HEK293T (cell line): ENCODE data around the gene CACNA1S.

ENCODE experiments used
- CTCF ChIA-PET: fragments of 350-600 bp; formaldehyde crosslinking; extraction: SDS; loops from one replicate; lab custom pipeline; 2021; ENCODE audit warnings: antibody characterized with exemption, inconsistent platforms; lab: Yijun Ruan, JAX
- POLR2A ChIA-PET: fragments of 350-600 bp; formaldehyde crosslinking; extraction: SDS; loops from one replicate; lab custom pipeline; 2020; ENCODE audit warnings: antibody characterized with exemption, inconsistent platforms; lab: Yijun Ruan, JAX
- DNase-seq: peaks from one replicate; pipeline ENCODE4 v3.0.0; 2012; ENCODE audit warnings: mixed read lengths; ENCODE audit errors: extremely low spot score
- ARNT ChIP-seq: fragments of 450-650 bp; IDR thresholded peaks from 2 replicates; pipeline ENCODE4 v1.6.1; 2017; ENCODE audit warnings: mild to moderate bottlenecking
- BHLHE40 ChIP-seq: fragments of 450-650 bp; IDR thresholded peaks from 2 replicates; pipeline ENCODE4 v1.6.1; 2016; ENCODE audit warnings: mild to moderate bottlenecking, moderate library complexity, borderline replicate concordance
- CTBP1 ChIP-seq: fragments of 450-650 bp; IDR thresholded peaks from 2 replicates; pipeline ENCODE4 v1.6.1; 2016; ENCODE audit warnings: borderline replicate concordance
- ELF4 ChIP-seq: fragments of 450-650 bp; IDR thresholded peaks from 2 replicates; pipeline ENCODE4 v1.6.1; 2017; ENCODE audit warnings: antibody characterized with exemption
- FOXA1 ChIP-seq: fragments of 450-650 bp; IDR thresholded peaks from 2 replicates; pipeline ENCODE4 v1.6.1; 2016; ENCODE audit warnings: mild to moderate bottlenecking
- FOXK2 ChIP-seq: fragments of 450-650 bp; IDR thresholded peaks from 2 replicates; pipeline ENCODE4 v1.6.1; 2016; ENCODE audit warnings: mild to moderate bottlenecking
- FOXM1 ChIP-seq: fragments of 450-650 bp; IDR thresholded peaks from 2 replicates; pipeline ENCODE4 v1.6.1; 2017; ENCODE audit warnings: mild to moderate bottlenecking, borderline replicate concordance
- HDGF ChIP-seq: fragments of 450-650 bp; IDR thresholded peaks from 2 replicates; pipeline ENCODE4 v1.6.1; 2017; ENCODE audit warnings: antibody characterized with exemption, borderline replicate concordance
- L3MBTL2 ChIP-seq: fragments of 450-650 bp; conservative IDR thresholded peaks from 2 replicates; pipeline ENCODE4 v1.6.1; 2016; ENCODE audit warnings: mild to moderate bottlenecking
- LEF1 ChIP-seq: fragments of 450-650 bp; IDR thresholded peaks from 2 replicates; pipeline ENCODE4 v1.6.1; 2017; ENCODE audit warnings: mild to moderate bottlenecking, borderline replicate concordance
- NFRKB ChIP-seq: fragments of 450-650 bp; IDR thresholded peaks from 2 replicates; pipeline ENCODE4 v1.6.1; 2016; ENCODE audit warnings: mild to moderate bottlenecking, moderate library complexity
- PKNOX1 ChIP-seq: fragments of 450-650 bp; IDR thresholded peaks from 2 replicates; pipeline ENCODE4 v1.6.1; 2016
- SP1 ChIP-seq: fragments of 450-650 bp; IDR thresholded peaks from 2 replicates; pipeline ENCODE4 v1.6.1; 2017
- SUZ12 ChIP-seq: fragments of 450-650 bp; IDR thresholded peaks from 2 replicates; pipeline ENCODE4 v1.6.1; 2016; ENCODE audit warnings: mild to moderate bottlenecking
- TARDBP ChIP-seq: fragments of 450-650 bp; IDR thresholded peaks from 2 replicates; pipeline ENCODE4 v1.6.1; 2016
- ZNF384 ChIP-seq: fragments of 450-650 bp; IDR thresholded peaks from 2 replicates; pipeline ENCODE4 v1.6.1; 2016

Gene CACNA1S

GRCh38 chr1:201128476-201128875 is 16.2 kb upstream of the CACNA1S start:
- POLR2A ChIA-PET = no interaction called here
- no peak for DNase-seq
- no peak for TF ChIP-seq ZNF384
- TF ChIP-seq ARNT = no peak
- TF ChIP-seq CTBP1 = no peak
- no peak for TF ChIP-seq HDGF
- TF ChIP-seq FOXM1 = no peak
- TF ChIP-seq L3MBTL2 = no peak
- TF ChIP-seq BHLHE40 = no peak
- no peak for TF ChIP-seq SP1
- TF ChIP-seq FOXK2 = no peak
- no peak for TF ChIP-seq FOXA1
- no peak for TF ChIP-seq NFRKB
- no peak for TF ChIP-seq LEF1
- TF ChIP-seq TARDBP = no peak
- no peak for TF ChIP-seq ELF4
- no peak for TF ChIP-seq PKNOX1
- no peak for TF ChIP-seq SUZ12
- CTCF ChIA-PET = interaction anchor here (1.8 kb wide), 1 partner anchor 9 kb away, joined by 5 read pairs; no protein-coding TSS in a partner anchor

- ChIA-PET CTCF (no interaction called here), POLR2A (no interaction called here)
- no peak for DNase-seq
- TF ChIP-seq LEF1 = no peak
- TF ChIP-seq CTBP1 = no peak
- no peak for TF ChIP-seq FOXA1
- no peak for TF ChIP-seq SUZ12
- no peak for TF ChIP-seq ELF4
- no peak for TF ChIP-seq TARDBP
- TF ChIP-seq FOXM1 = no peak
- TF ChIP-seq HDGF = no peak
- no peak for TF ChIP-seq FOXK2
- no peak for TF ChIP-seq PKNOX1
- TF ChIP-seq ARNT = no peak
- no peak for TF ChIP-seq ZNF384
- no peak for TF ChIP-seq NFRKB
- TF ChIP-seq BHLHE40 = no peak
- no peak for TF ChIP-seq L3MBTL2
- no peak for TF ChIP-seq SP1
These were observed 15.7 kb upstream of the CACNA1S start for GRCh38 chr1:201127755-201128455.

GRCh38 chr1:201126832-201127754 is 14.9 kb upstream of the CACNA1S start, which contains the start of gene ASCL5:
Gene ASCL5 (minus strand): TSS chr1:201127184. CDS start chr1:201115372, 11,812 bp downstream.
- no peak for DNase-seq
- POLR2A ChIA-PET = no interaction called here
- TF ChIP-seq NFRKB = no peak
- TF ChIP-seq FOXM1 = no peak
- no peak for TF ChIP-seq HDGF
- TF ChIP-seq TARDBP = no peak
- no peak for TF ChIP-seq SP1
- no peak for TF ChIP-seq L3MBTL2
- TF ChIP-seq ELF4 = no peak
- no peak for TF ChIP-seq ARNT
- TF ChIP-seq ZNF384 = no peak
- no peak for TF ChIP-seq SUZ12
- TF ChIP-seq FOXK2 = no peak

GRCh38 chr1:201126463-201126831 is 14.2 kb upstream of the CACNA1S start:
- DNase-seq = no peak
- TF ChIP-seq CTBP1 (no peak), L3MBTL2 (no peak), FOXA1 (no peak), ARNT (no peak), TARDBP (no peak), HDGF (no peak), SP1 (no peak), PKNOX1 (no peak), FOXM1 (no peak), SUZ12 (no peak), FOXK2 (no peak), NFRKB (no peak), BHLHE40 (no peak), ELF4 (no peak)
- ChIA-PET CTCF (interaction anchor here (0.6 to 0.9 kb wide), 2 partner anchors 8 to 26 kb away, joined by 3 to 5 read pairs; no protein-coding TSS in a partner anchor), POLR2A (no interaction called here)

More at GRCh38 chr1:201126832-201127754, 14.9 kb upstream of the CACNA1S start, which contains the start of gene ASCL5:
- CTCF ChIA-PET = interaction anchor here (0.9 kb wide), 1 partner anchor 9 kb away, joined by 3 read pairs; no protein-coding TSS in a partner anchor

- TF ChIP-seq CTBP1 (no peak), HDGF (no peak), SP1 (no peak), FOXK2 (no peak), SUZ12 (no peak), LEF1 (no peak), NFRKB (no peak), ZNF384 (no peak), ELF4 (no peak), BHLHE40 (no peak), TARDBP (no peak), FOXA1 (no peak), PKNOX1 (no peak), FOXM1 (no peak), L3MBTL2 (no peak), ARNT (no peak)
- CTCF ChIA-PET = interaction anchor here (0.6 to 0.9 kb wide), 3 partner anchors 8 to 102 kb away, joined by 3 to 5 read pairs (median 3); no protein-coding TSS in a partner anchor
- POLR2A ChIA-PET = no interaction called here
- no peak for DNase-seq
These were observed 13.6 kb upstream of the CACNA1S start for GRCh38 chr1:201125800-201126199.
